ENCODE measurements around the gene PLD2.

PLD2 gene

DNA sequence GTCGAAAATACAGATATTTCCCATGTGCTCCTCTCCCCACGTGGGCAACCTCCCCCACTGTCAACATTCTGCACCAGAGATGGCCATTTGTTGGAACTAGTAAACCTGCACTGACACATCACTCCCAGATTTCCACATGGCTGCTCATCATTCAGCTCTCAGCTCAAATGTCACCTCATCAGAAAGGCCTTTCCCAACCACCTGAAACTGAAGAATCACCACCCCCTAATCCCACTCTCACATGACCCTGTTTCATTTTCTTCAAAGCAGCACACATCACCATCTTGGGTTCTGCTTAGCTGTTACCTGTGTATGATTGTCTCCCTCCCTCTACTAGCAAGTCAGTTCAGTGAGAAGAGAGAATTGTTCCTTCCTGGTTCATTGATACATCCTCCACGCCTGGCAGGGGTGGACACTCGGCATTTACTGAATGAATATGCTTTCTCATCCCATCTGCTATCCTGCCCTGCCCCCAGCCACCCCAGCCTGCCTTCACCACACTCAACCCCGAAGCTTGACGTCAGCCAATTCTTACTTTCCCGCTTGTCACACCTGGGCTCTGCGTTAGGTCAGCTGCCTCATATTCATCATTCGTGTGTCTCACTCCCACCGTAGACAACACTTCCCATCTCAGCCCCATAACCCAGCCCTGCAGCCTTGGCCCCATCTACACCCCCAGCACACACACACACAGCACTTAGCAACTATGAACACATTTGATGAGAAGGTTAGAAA, 6.3 kb upstream of the PLD2 start:
- ChIA-PET CTCF (interaction anchor here (0.6 to 1.4 kb wide), 3 partner anchors 11 to 395 kb away, joined by 3 to 11 read pairs (median 3); no protein-coding TSS in a partner anchor), POLR2A (interaction anchor here (1.4 kb wide), 1 partner anchor 63 kb away, joined by 4 read pairs; no protein-coding TSS in a partner anchor)
- Histone ChIP-seq H3K4me1 (ENCODE audit: control insufficient read depth, insufficient read depth, low read length) (0 out of 2 replicates have a peak, but pooled peaks cover 2% of the 10 kb centered on the region), H3K9me3 (ENCODE audit: control insufficient read depth, insufficient read depth, low read depth, low read length) (no peaks in the 10 kb centered on the region), H3K36me3 (ENCODE audit: control insufficient read depth in 2 of 2, insufficient read depth in 1 of 2, low read length in 2 of 2) (peaks cover 16 to 21% of the 10 kb centered on the region in 2 experiments), H3K4me3 (ENCODE audit: low read depth, low read length) (no peak overlapping the region), H3K27ac (ENCODE audit: extremely low read depth, low read depth, low read length) (no peak overlapping the region)
- TF ChIP-seq, protein P1, sequence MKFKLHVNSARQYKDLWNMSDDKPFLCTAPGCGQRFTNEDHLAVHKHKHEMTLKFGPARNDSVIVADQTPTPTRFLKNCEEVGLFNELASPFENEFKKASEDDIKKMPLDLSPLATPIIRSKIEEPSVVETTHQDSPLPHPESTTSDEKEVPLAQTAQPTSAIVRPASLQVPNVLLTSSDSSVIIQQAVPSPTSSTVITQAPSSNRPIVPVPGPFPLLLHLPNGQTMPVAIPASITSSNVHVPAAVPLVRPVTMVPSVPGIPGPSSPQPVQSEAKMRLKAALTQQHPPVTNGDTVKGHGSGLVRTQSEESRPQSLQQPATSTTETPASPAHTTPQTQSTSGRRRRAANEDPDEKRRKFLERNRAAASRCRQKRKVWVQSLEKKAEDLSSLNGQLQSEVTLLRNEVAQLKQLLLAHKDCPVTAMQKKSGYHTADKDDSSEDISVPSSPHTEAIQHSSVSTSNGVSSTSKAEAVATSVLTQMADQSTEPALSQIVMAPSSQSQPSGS (tag by site-specific recombination; IDR thresholded peaks at IDR 0.05; ENCODE audit: low read depth), result no peak
- TF ChIP-seq ZBTB17 (tag by site-specific recombination; IDR thresholded peaks at IDR 0.05), result peak; percentile 14; the same call in 1 of the 2 replicates

DNA sequence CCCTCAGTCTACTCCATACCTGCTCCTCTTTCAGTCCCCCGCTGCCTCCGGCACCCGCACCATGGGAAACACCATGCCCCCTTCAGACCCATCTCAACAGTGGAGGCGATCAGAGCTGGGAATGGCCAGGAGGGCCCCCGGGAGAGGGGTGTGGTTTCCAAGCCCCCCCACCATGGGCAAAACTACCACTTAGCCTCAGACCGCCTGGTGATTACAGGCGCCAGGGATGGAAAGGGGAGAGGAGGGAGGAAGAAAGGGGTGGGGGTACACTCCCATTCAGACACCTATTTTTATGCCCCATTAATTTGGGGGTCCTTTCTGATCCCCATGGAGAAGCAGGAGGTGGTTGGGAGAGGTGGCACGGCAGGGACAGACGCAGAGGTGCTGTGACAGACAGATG, 4.7 kb upstream of the PLD2 start, which contains the start of gene C17orf114:
C17orf114 (minus strand) TSS at position 101 of the 400 bp plus-strand sequence.
- TF ChIP-seq ZNF521 (tag by site-specific recombination; IDR thresholded peaks at IDR 0.05) (no peak), ZNF837 (tag by site-specific recombination; IDR thresholded peaks at IDR 0.05) (no peak), KLF1 (tag by site-specific recombination; IDR thresholded peaks at IDR 0.05) (no peak), ZNF621 (tag by site-specific recombination; IDR thresholded peaks at IDR 0.05) (no peak), ZNF785 (tag by site-specific recombination; IDR thresholded peaks at IDR 0.05) (no peak), ZNF623 (tag by site-specific recombination; IDR thresholded peaks at IDR 0.05) (no peak), ZNF48 (tag by site-specific recombination; IDR thresholded peaks at IDR 0.05) (no peak), IKZF3 (tag by site-specific recombination; IDR thresholded peaks at IDR 0.05) (no peak), ZNF248 (tag by site-specific recombination; IDR thresholded peaks at IDR 0.05) (no peak)
- CTCF ChIA-PET, result no interaction called here
- no peak within 1 kb of the TSS for H3K4me3 ChIP-seq (ENCODE audit: low read depth, low read length)
- peaks cover 16 to 19% of the 10 kb centered on the region in 2 experiments for H3K36me3 ChIP-seq (ENCODE audit: control insufficient read depth in 2 of 2, insufficient read depth in 1 of 2, low read length in 2 of 2)
- POLR2A ChIA-PET, result no interaction called here
- no peak within 1 kb of the TSS for H3K27ac ChIP-seq (ENCODE audit: extremely low read depth, low read depth, low read length)
- no peaks in the 10 kb centered on the region for H3K4me1 ChIP-seq (ENCODE audit: control insufficient read depth, insufficient read depth, low read length)
- no peaks in the 10 kb centered on the region for H3K9me3 ChIP-seq (ENCODE audit: control insufficient read depth, insufficient read depth, low read depth, low read length)

DNA sequence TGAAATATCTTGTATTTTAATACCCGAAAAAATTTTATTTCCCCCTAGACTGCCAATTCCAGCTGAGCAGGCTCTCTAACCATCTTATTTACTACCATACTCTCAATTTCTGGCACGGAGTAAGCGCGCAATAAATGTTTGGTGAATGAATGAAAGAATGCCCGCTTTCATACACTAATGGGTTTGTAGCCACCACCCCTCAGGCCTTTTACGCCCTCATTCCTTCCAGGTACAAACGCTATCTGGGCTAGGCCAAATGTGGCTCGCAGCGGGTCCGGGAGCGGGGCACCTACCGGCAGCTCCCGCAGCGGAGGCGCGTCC, 536 bp upstream of the PLD2 start:
- POLR2A ChIA-PET, result interaction anchor here (0.6 to 4.4 kb wide), 18 partner anchors 9 to 161 kb away, joined by 3 to 41 read pairs (median 3); partner anchors contain the start of genes ARRB2, CHRNE, MED11 and MINK1
- Histone ChIP-seq H3K36me3 (ENCODE audit: control insufficient read depth in 2 of 2, insufficient read depth in 1 of 2, low read length in 2 of 2) (peaks cover 0 to 23% of the 10 kb centered on the region in 2 experiments; a peak in 2 of 3 replicates), H3K4me1 (ENCODE audit: control insufficient read depth, insufficient read depth, low read length) (no peaks in the 10 kb centered on the region), H3K4me3 (ENCODE audit: low read depth, low read length) (peak overlapping the region; percentile 69), H3K27ac (ENCODE audit: extremely low read depth, low read depth, low read length) (peak overlapping the region; percentile 64; the same call in 1 of the 2 replicates), H3K9me3 (ENCODE audit: control insufficient read depth, insufficient read depth, low read depth, low read length) (no peaks in the 10 kb centered on the region)
- CTCF ChIA-PET, result interaction anchor here (0.6 to 1.4 kb wide), 6 partner anchors 9 to 240 kb away, joined by 3 to 5 read pairs (median 3); no protein-coding TSS in a partner anchor
- TF ChIP-seq ZNF626 (tag by site-specific recombination; IDR thresholded peaks at IDR 0.05) (no peak), ZNF791 (tag by site-specific recombination; IDR thresholded peaks at IDR 0.05) (no peak), ZSCAN16 (tag by site-specific recombination; IDR thresholded peaks at IDR 0.05) (no peak), ZNF792 (tag by site-specific recombination; IDR thresholded peaks at IDR 0.05) (no peak), ZNF223 (tag by site-specific recombination; IDR thresholded peaks at IDR 0.05) (no peak), ZNF335 (tag by site-specific recombination; conservative IDR thresholded peaks at IDR 0.05) (peak; percentile 75)
- TF ChIP-seq, protein P2, sequence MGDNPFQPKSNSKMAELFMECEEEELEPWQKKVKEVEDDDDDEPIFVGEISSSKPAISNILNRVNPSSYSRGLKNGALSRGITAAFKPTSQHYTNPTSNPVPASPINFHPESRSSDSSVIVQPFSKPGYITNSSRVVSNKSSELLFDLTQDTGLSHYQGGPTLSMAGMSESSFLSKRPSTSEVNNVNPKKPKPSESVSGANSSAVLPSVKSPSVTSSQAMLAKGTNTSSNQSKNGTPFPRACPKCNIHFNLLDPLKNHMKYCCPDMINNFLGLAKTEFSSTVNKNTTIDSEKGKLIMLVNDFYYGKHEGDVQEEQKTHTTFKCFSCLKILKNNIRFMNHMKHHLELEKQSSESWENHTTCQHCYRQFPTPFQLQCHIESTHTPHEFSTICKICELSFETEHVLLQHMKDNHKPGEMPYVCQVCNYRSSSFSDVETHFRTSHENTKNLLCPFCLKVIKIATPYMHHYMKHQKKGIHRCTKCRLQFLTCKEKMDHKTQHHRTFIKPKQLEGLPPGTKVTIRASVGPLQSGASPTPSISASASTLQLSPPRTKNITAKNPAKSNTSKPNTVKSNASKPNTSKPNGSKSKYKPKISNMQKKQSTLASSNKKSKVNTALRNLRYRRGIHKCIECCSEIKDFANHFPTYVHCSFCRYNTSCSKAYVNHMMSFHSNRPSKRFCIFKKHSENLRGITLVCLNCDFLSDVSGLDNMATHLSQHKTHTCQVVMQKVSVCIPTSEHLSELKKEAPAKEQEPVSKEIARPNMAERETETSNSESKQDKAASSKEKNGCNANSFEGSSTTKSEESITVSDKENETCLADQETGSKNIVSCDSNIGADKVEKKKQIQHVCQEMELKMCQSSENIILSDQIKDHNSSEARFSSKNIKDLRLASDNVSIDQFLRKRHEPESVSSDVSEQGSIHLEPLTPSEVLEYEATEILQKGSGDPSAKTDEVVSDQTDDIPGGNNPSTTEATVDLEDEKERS (tag by site-specific recombination; IDR thresholded peaks at IDR 0.05), result no peak
- TF ChIP-seq, protein P3, sequence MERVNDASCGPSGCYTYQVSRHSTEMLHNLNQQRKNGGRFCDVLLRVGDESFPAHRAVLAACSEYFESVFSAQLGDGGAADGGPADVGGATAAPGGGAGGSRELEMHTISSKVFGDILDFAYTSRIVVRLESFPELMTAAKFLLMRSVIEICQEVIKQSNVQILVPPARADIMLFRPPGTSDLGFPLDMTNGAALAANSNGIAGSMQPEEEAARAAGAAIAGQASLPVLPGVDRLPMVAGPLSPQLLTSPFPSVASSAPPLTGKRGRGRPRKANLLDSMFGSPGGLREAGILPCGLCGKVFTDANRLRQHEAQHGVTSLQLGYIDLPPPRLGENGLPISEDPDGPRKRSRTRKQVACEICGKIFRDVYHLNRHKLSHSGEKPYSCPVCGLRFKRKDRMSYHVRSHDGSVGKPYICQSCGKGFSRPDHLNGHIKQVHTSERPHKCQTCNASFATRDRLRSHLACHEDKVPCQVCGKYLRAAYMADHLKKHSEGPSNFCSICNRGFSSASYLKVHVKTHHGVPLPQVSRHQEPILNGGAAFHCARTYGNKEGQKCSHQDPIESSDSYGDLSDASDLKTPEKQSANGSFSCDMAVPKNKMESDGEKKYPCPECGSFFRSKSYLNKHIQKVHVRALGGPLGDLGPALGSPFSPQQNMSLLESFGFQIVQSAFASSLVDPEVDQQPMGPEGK (tag by site-specific recombination; IDR thresholded peaks at IDR 0.05), result no peak
- TF ChIP-seq, protein P4, sequence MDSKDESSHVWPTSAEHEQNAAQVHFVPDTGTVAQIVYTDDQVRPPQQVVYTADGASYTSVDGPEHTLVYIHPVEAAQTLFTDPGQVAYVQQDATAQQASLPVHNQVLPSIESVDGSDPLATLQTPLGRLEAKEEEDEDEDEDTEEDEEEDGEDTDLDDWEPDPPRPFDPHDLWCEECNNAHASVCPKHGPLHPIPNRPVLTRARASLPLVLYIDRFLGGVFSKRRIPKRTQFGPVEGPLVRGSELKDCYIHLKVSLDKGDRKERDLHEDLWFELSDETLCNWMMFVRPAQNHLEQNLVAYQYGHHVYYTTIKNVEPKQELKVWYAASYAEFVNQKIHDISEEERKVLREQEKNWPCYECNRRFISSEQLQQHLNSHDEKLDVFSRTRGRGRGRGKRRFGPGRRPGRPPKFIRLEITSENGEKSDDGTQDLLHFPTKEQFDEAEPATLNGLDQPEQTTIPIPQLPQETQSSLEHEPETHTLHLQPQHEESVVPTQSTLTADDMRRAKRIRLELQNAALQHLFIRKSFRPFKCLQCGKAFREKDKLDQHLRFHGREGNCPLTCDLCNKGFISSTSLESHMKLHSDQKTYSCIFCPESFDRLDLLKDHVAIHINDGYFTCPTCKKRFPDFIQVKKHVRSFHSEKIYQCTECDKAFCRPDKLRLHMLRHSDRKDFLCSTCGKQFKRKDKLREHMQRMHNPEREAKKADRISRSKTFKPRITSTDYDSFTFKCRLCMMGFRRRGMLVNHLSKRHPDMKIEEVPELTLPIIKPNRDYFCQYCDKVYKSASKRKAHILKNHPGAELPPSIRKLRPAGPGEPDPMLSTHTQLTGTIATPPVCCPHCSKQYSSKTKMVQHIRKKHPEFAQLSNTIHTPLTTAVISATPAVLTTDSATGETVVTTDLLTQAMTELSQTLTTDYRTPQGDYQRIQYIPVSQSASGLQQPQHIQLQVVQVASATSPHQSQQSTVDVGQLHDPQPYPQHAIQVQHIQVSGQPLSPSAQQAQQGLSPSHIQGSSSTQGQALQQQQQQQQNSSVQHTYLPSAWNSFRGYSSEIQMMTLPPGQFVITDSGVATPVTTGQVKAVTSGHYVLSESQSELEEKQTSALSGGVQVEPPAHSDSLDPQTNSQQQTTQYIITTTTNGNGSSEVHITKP (tag by site-specific recombination; IDR thresholded peaks at IDR 0.05), result peak; percentile 27; the same call in 1 of the 2 replicates

Data from HEK293 (cell line).